ENCODE measurements around the gene UQCRC2.

GRCh38 chr16:22030087-22030812 lies 77.1 kb downstream of the UQCRC2 start:
- no peak for TF ChIP-seq POLR2A (IDR thresholded peaks at IDR 0.05)
- no peak for TF ChIP-seq CTCF (IDR thresholded peaks at IDR 0.05)
- no peak for TF ChIP-seq POLR2AphosphoS5 (IDR thresholded peaks at IDR 0.05)
- no peak for TF ChIP-seq EP300 (IDR thresholded peaks at IDR 0.05; ENCODE audit: low read depth)

Measured in transverse colon (tissue), 4 donors.